SK-N-SH (cell line): ENCODE data around the gene SDK1. TPM values are rescaled to one million over a fixed set of nuclear protein-coding genes. Genes with fewer than 3 reads are reported as not detected.

Experiments used
- CTCF ChIA-PET: fragments of 300-600, 350-600 bp; formaldehyde crosslinking; extraction: SDS; loops from one replicate; lab custom pipeline; 2021; lab: Yijun Ruan, JAX
- POLR2A ChIA-PET: fragments of 350-600 bp; sonication (Branson Sonifier 250); formaldehyde crosslinking; extraction: SDS; loops from one replicate; lab custom pipeline; 2020; ENCODE audit warnings: antibody characterized with exemption, inconsistent platforms; lab: Yijun Ruan, JAX
- DNase-seq: peaks from one replicate; pipeline ENCODE4 v3.0.0; 2012
- H2AFZ ChIP-seq: fragments of 200-600 bp; sonication (generic); 2 replicates; pipeline ENCODE4 v1.8.1; 2016; ENCODE audit warnings: antibody characterized with exemption, mild to moderate bottlenecking, low read depth
- H3F3A ChIP-seq: fragments of 200-600 bp; sonication (generic); replicated peaks from 2 replicates; pipeline ENCODE3; 2016; ENCODE audit warnings: antibody characterized with exemption, mild to moderate bottlenecking; ENCODE audit not compliant: insufficient read depth
- H3K27ac ChIP-seq, 2 experiments: fragments of 200-500 bp in 1 of 2; fragments of 200-600 bp in 1 of 2; sonication (Bioruptor generic) in 1 of 2; sonication (generic), shearing (Covaris generic) in 1 of 2; 2 replicates each; pipeline versions ENCODE4 v1.5.1 to v1.6.1; 2014 to 2016; ENCODE audit warnings: low read depth in 2 of 2, inconsistent platforms in 1 of 2, low read length in 1 of 2, mild to moderate bottlenecking in 1 of 2, mixed read lengths in 1 of 2
- H3K27me3 ChIP-seq: fragments of 200-600 bp; sonication (generic), shearing (Covaris generic); 2 replicates; pipeline ENCODE4 v1.6.1; 2016; ENCODE audit warnings: mixed run types; ENCODE audit not compliant: insufficient read depth
- H3K36me3 ChIP-seq, 2 experiments: fragments of 200-500 bp in 1 of 2; fragments of 200-600 bp in 1 of 2; sonication (Bioruptor generic) in 1 of 2; sonication (generic) in 1 of 2; replicated peaks in 1 of 2; 2 replicates each; pipeline versions ENCODE3 to v1.5.1; 2014 to 2016; ENCODE audit warnings: low read length in 1 of 2, mild to moderate bottlenecking in 1 of 2; ENCODE audit not compliant: insufficient read depth in 2 of 2, control insufficient read depth in 1 of 2
- H3K4me1 ChIP-seq, 2 experiments: fragments of 200-500 bp in 1 of 2; fragments of 200-600 bp in 1 of 2; sonication (Bioruptor generic) in 1 of 2; sonication (generic), shearing (Covaris generic) in 1 of 2; 2 replicates each; pipeline versions ENCODE4 v1.5.1 to v1.6.1; 2014 to 2016; ENCODE audit warnings: low read depth in 1 of 2, low read length in 1 of 2, mixed run types in 1 of 2; ENCODE audit not compliant: insufficient read depth in 2 of 2, control insufficient read depth in 1 of 2
- H3K4me2 ChIP-seq: fragments of 200-600 bp; sonication (generic), shearing (Covaris generic); 2 replicates; pipeline ENCODE4 v1.6.1; 2017; ENCODE audit warnings: mixed run types
- H3K4me3 ChIP-seq, 2 experiments: fragments of 200-500 bp in 1 of 2; fragments of 200-600 bp in 1 of 2; sonication (Bioruptor generic) in 1 of 2; sonication (generic), shearing (Covaris generic) in 1 of 2; 2 replicates each; pipeline versions ENCODE4 v1.5.1 to v1.8.1; 2014 to 2016; ENCODE audit warnings: low read depth in 2 of 2, inconsistent platforms in 1 of 2, low read length in 1 of 2, mild to moderate bottlenecking in 1 of 2, mixed read lengths in 1 of 2, moderate library complexity in 1 of 2
- H3K79me2 ChIP-seq: fragments of 200-600 bp; sonication (generic); 2 replicates; pipeline ENCODE4 v1.8.1; 2017; ENCODE audit warnings: mild to moderate bottlenecking; ENCODE audit not compliant: insufficient read depth
- H3K9ac ChIP-seq: fragments of 200-600 bp; sonication (generic); 2 replicates; pipeline ENCODE4 v1.6.1; 2017; ENCODE audit warnings: mixed run types
- H3K9me2 ChIP-seq: fragments of 200-600 bp; sonication (generic); 2 replicates; pipeline ENCODE4 v1.6.1; 2017; ENCODE audit warnings: mixed run types
- H3K9me3 ChIP-seq: fragments of 200-600 bp; sonication (generic); 2 replicates; pipeline ENCODE4 v1.6.1; 2017; ENCODE audit warnings: mixed run types, mild to moderate bottlenecking, moderate library complexity
- H4K20me1 ChIP-seq: fragments of 200-600 bp; sonication (generic); 2 replicates; pipeline ENCODE4 v1.6.1; 2017; ENCODE audit warnings: mild to moderate bottlenecking, mixed run types; ENCODE audit not compliant: insufficient read depth
- CTCF ChIP-seq: fragments of 200-600 bp; sonication (generic); IDR thresholded peaks from 2 replicates; pipeline ENCODE4 v1.6.1; 2017; ENCODE audit warnings: antibody characterized with exemption, mild to moderate bottlenecking, moderate library complexity
- FOSL2 ChIP-seq: IDR thresholded peaks from 2 replicates; pipeline ENCODE4 v1.4.0; 2012; ENCODE audit warnings: low read depth, mild to moderate bottlenecking, moderate library complexity, borderline replicate concordance
- GABPA ChIP-seq: IDR thresholded peaks from 2 replicates; pipeline ENCODE4 v1.4.0; 2012; ENCODE audit warnings: low read depth, mild to moderate bottlenecking
- GATA2 ChIP-seq: sonication (generic); formaldehyde crosslinking; IDR thresholded peaks from 2 replicates; pipeline ENCODE4 v1.5.0; 2020; ENCODE audit warnings: mild to moderate bottlenecking, missing genetic modification reagents
- IRF3 ChIP-seq: fragments of 150-350 bp; IDR thresholded peaks from 2 replicates; pipeline ENCODE4 v1.6.1; 2016; ENCODE audit warnings: mild to moderate bottlenecking, low read depth, low read length
- JUND ChIP-seq: IDR thresholded peaks from 2 replicates; pipeline ENCODE4 v1.4.0; 2012
- MAX ChIP-seq: IDR thresholded peaks from 2 replicates; pipeline ENCODE4 v1.4.0; 2012; ENCODE audit warnings: low read depth
- MEF2A ChIP-seq: IDR thresholded peaks from 2 replicates; pipeline ENCODE4 v1.4.0; 2012; ENCODE audit warnings: low read depth, borderline replicate concordance
- MXI1 ChIP-seq: IDR thresholded peaks from 2 replicates; pipeline ENCODE4 v1.6.1; 2012; ENCODE audit warnings: mild to moderate bottlenecking, low read depth, low read length, improper control_type of control experiment
- RCOR1 ChIP-seq: fragments of 150-350 bp; IDR thresholded peaks from 2 replicates; pipeline ENCODE4 v1.6.1; 2017; ENCODE audit warnings: antibody characterized with exemption, low read length
- REST ChIP-seq: IDR thresholded peaks from 2 replicates; pipeline ENCODE4 v1.6.1; 2012; ENCODE audit warnings: mild to moderate bottlenecking, low read depth, low read length, moderate library complexity
- RFX5 ChIP-seq: IDR thresholded peaks from 2 replicates; pipeline ENCODE4 v1.6.1; 2012; ENCODE audit warnings: mild to moderate bottlenecking, improper control_type of control experiment, low read length
- RXRA ChIP-seq: IDR thresholded peaks from 2 replicates; pipeline ENCODE4 v1.4.0; 2012; ENCODE audit warnings: low read depth, mild to moderate bottlenecking, borderline replicate concordance
- SMC3 ChIP-seq: IDR thresholded peaks from 2 replicates; pipeline ENCODE4 v1.6.1; 2012; ENCODE audit warnings: low read depth, low read length, improper control_type of control experiment
- TAF1 ChIP-seq: IDR thresholded peaks from 2 replicates; pipeline ENCODE4 v1.6.1; 2012; ENCODE audit warnings: low read depth, mild to moderate bottlenecking, low read length, moderate library complexity, borderline replicate concordance
- TCF12 ChIP-seq: IDR thresholded peaks from 2 replicates; pipeline ENCODE4 v1.4.0; 2012
- TEAD4 ChIP-seq: IDR thresholded peaks from 2 replicates; pipeline ENCODE4 v1.4.0; 2012; ENCODE audit warnings: mild to moderate bottlenecking, borderline replicate concordance; ENCODE audit not compliant: insufficient read depth
- USF1 ChIP-seq: IDR thresholded peaks from 2 replicates; pipeline ENCODE4 v1.4.0; 2012; ENCODE audit warnings: low read depth, borderline replicate concordance
- USF2 ChIP-seq: fragments of 150-350 bp; IDR thresholded peaks from 2 replicates; pipeline ENCODE4 v1.6.1; 2017; ENCODE audit warnings: antibody characterized with exemption, low read length, low read depth, borderline replicate concordance
- ZBTB33 ChIP-seq: IDR thresholded peaks from 2 replicates; pipeline ENCODE4 v1.4.0; 2012; ENCODE audit warnings: low read depth, borderline replicate concordance
- WGBS: methylation state at CpG from one replicate; pipeline ENCODE4 v1.1.6; 2017; ENCODE audit warnings: low lambda C conversion rate; 5-methylcytosine and 5-hydroxymethylcytosine counted together
- polyA plus RNA-seq, 3 experiments: library from polyadenylated mRNA; depleted of rRNA; stranded (reverse); fragments of >200 nt; gene quantifications; 2 replicates each; pipeline ENCODE4 v1.2.3, GENCODE V29; 2012

The SDK1 gene
- polyA plus RNA-seq, 1 of the 3 experiments (the other 2 are of a cell fraction) = 1.2 TPM

- 47% methylated on average over 15 of the region's 15 CpGs for WGBS
- Histone ChIP-seq H4K20me1 (no peaks in the 10 kb centered on the region), H3K9ac (no peak overlapping the region), H3K79me2 (no peaks in the 10 kb centered on the region), H3K4me3 (no peak overlapping the region), H3K4me1 (peaks cover 0 to 23% of the 10 kb centered on the region in 2 experiments; a peak in 2 of 4 replicates), H3F3A (no peaks in the 10 kb centered on the region), H3K4me2 (no peak overlapping the region), H3K9me3 (no peaks in the 10 kb centered on the region), H3K27me3 (no peaks in the 10 kb centered on the region), H3K36me3 (no peaks in the 10 kb centered on the region), H3K9me2 (no peaks in the 10 kb centered on the region), H3K27ac (peak overlapping the region in 1 of 2 experiments; percentile 64; a peak in 2 of 4 replicates), H2AFZ (no peak overlapping the region)
- POLR2A ChIA-PET = no interaction called here
- CTCF ChIA-PET = interaction anchor here (0.8 to 1.1 kb wide), 3 partner anchors 10 to 452 kb away, joined by 3 to 4 read pairs (median 3); no protein-coding TSS in a partner anchor
- DNase-seq = peak; percentile 26
- TF ChIP-seq TAF1 (no peak), SMC3 (no peak), ZBTB33 (no peak), REST (no peak), MAX (no peak), MEF2A (no peak), RFX5 (no peak), GABPA (no peak), JUND (no peak), RCOR1 (no peak), TCF12 (no peak), TEAD4 (no peak), MXI1 (no peak), IRF3 (no peak), FOSL2 (no peak), CTCF (no peak), GATA2 (CRISPR knock-in tag) (no peak), USF1 (no peak), RXRA (no peak), USF2 (no peak)
Observed at GRCh38 chr7:3754493-3755341, 453.7 kb downstream of the SDK1 start.
